Right renal cortex interstitium (tissue), 3 donors: ENCODE results near the gene OXA1L. TPM values are rescaled to one million over a fixed set of nuclear protein-coding genes. Genes with fewer than 3 reads are reported as not detected.
"Not testable (repeated sequence)": the region's sequence is repeated elsewhere in the genome, so short reads cannot be mapped to it uniquely, and the experiment has no call there.

Source experiments
- DNase-seq, 3 donors: peaks; one replicate each; pipeline ENCODE4 v3.0.0-alpha.2; 2013; ENCODE audit warnings: low read depth in 3 of 3, low spot score in 2 of 3
- polyA plus RNA-seq, 3 donors: library from polyadenylated mRNA; unstranded; fragments of 120-200 nt; gene quantifications; one replicate each; pipeline ENCODE4 v1.2.1, GENCODE V29; 2013; ENCODE audit not compliant: insufficient read length in 3 of 3

Gene OXA1L
- polyA plus RNA-seq, 3 donors: 132 to 140 (median 138) TPM

GRCh38 chr14:22767323-22767589, 768 bp downstream of the OXA1L start:
- DNase-seq: no peak

GRCh38 chr14:22768947-22769346, 2.5 kb downstream of the OXA1L start:
- no peak for DNase-seq

- no peak for DNase-seq
Measured at GRCh38 chr14:22769369-22769768, 2.9 kb downstream of the OXA1L start.

GRCh38 chr14:22770481-22771187, 4.1 kb downstream of the OXA1L start:
- no peak for DNase-seq

- no peak for DNase-seq
Measured at GRCh38 chr14:22772725-22773124, 6.2 kb downstream of the OXA1L start.

GRCh38 chr14:22773162-22774010, 6.9 kb downstream of the OXA1L start:
- no peak for DNase-seq

- DNase-seq: no peak
Measured at GRCh38 chr14:22774011-22774706, 7.7 kb downstream of the OXA1L start.

GRCh38 chr14:22776215-22776614, 9.7 kb downstream of the OXA1L start:
- no peak for DNase-seq

- DNase-seq: not testable (repeated sequence)
Measured at GRCh38 chr14:22776849-22777248, 10.4 kb downstream of the OXA1L start.

GRCh38 chr14:22778084-22778483, 11.6 kb downstream of the OXA1L start:
- DNase-seq: no peak

- DNase-seq: no peak
Measured at GRCh38 chr14:22780105-22780679, 13.7 kb downstream of the OXA1L start.

GRCh38 chr14:22780941-22781300, 14.4 kb downstream of the OXA1L start:
- DNase-seq: no peak

GRCh38 chr14:22781301-22781991, 15.0 kb downstream of the OXA1L start:
- DNase-seq: no peak

GRCh38 chr14:22786685-22787084, 20.2 kb downstream of the OXA1L start:
- DNase-seq: no peak

GRCh38 chr14:22791301-22791700, 24.8 kb downstream of the OXA1L start:
- DNase-seq: no peak

- no peak for DNase-seq
Measured at GRCh38 chr14:22792158-22792557, 25.7 kb downstream of the OXA1L start.

GRCh38 chr14:22793550-22793949, 27.1 kb downstream of the OXA1L start:
- DNase-seq: not testable (repeated sequence)

- no peak for DNase-seq
Measured at GRCh38 chr14:22793976-22794375, 27.5 kb downstream of the OXA1L start.

- no peak for DNase-seq
Measured at GRCh38 chr14:22794551-22794951, 28.1 kb downstream of the OXA1L start.

GRCh38 chr14:22796087-22796707, 29.7 kb downstream of the OXA1L start:
- DNase-seq: no peak
